GM18951 (cell line): Measurements from ENCODE around the gene C1orf146.

ENCODE experiments used
- POLR2A ChIP-seq: IDR thresholded peaks from 4 replicates; pipeline ENCODE4 v1.6.1; 2011; ENCODE audit warnings: mild to moderate bottlenecking; ENCODE audit not compliant: insufficient read length, insufficient read depth; ENCODE audit errors: extremely low read depth
- in situ Hi-C: fragments of 300-500 bp; cut with MboI; formaldehyde crosslinking; loops from one replicate; pipeline ENCODE4 v1.12.0; 2022; ENCODE audit warnings: low sequenced_read_pairs, mixed read lengths, inconsistent platforms; ENCODE audit not compliant: unreplicated experiment

The C1orf146 gene

GRCh38 chr1:92217721-92218120 is at the start of gene C1orf146:
C1orf146 (plus strand) TSS chr1:92217915; CDS start chr1:92231421, 13,506 bp downstream.
- in situ Hi-C loops, result no loop called here
- TF ChIP-seq POLR2A, result no peak

- in situ Hi-C loops, result no loop called here
- no peak for TF ChIP-seq POLR2A
These were observed 49.1 kb upstream of the C1orf146 start for GRCh38 chr1:92168657-92169056.

GRCh38 chr1:92169214-92170005 is 48.3 kb upstream of the C1orf146 start:
- in situ Hi-C loops, result no loop called here
- no peak for TF ChIP-seq POLR2A

GRCh38 chr1:92184632-92185031 is 33.1 kb upstream of the C1orf146 start:
- in situ Hi-C loops, result no loop called here
- no peak for TF ChIP-seq POLR2A

GRCh38 chr1:92186081-92186480 is 31.6 kb upstream of the C1orf146 start:
- no peak for TF ChIP-seq POLR2A
- in situ Hi-C loops, result no loop called here

GRCh38 chr1:92188436-92189255 is 29.1 kb upstream of the C1orf146 start:
- no peak for TF ChIP-seq POLR2A
- in situ Hi-C loops, result no loop called here

GRCh38 chr1:92191726-92192125 is 26.0 kb upstream of the C1orf146 start:
- in situ Hi-C loops, result no loop called here
- no peak for TF ChIP-seq POLR2A

GRCh38 chr1:92192246-92192645 is 25.5 kb upstream of the C1orf146 start:
- in situ Hi-C loops, result no loop called here
- no peak for TF ChIP-seq POLR2A

GRCh38 chr1:92194511-92194910 is 23.2 kb upstream of the C1orf146 start:
- in situ Hi-C loops, result no loop called here
- no peak for TF ChIP-seq POLR2A

GRCh38 chr1:92201973-92202372 is 15.7 kb upstream of the C1orf146 start:
- in situ Hi-C loops, result no loop called here
- TF ChIP-seq POLR2A, result no peak

GRCh38 chr1:92203105-92203504 is 14.6 kb upstream of the C1orf146 start:
- no peak for TF ChIP-seq POLR2A
- in situ Hi-C loops, result no loop called here

GRCh38 chr1:92210701-92211100 is 7.0 kb upstream of the C1orf146 start:
- TF ChIP-seq POLR2A, result no peak
- in situ Hi-C loops, result no loop called here

- in situ Hi-C loops, result no loop called here
These were observed 6.5 kb upstream of the C1orf146 start for GRCh38 chr1:92211166-92211565.

GRCh38 chr1:92218559-92218958 is 844 bp downstream of the C1orf146 start:
- in situ Hi-C loops, result no loop called here
- TF ChIP-seq POLR2A, result no peak

More at GRCh38 chr1:92211166-92211565, 6.5 kb upstream of the C1orf146 start:
- TF ChIP-seq POLR2A, result no peak
